HG03064 (cell line): ENCODE data around the gene FBXO5.
"Not testable (repeated sequence)": the region's sequence is repeated elsewhere in the genome, so short reads cannot be mapped to it uniquely, and the experiment has no call there.

Source experiments
- ATAC-seq: cut with Tn5 transposase; IDR thresholded peaks from one replicate; pipeline ENCODE4 v1.9.1; 2021; ENCODE audit warnings: low read depth; ENCODE audit not compliant: unreplicated experiment

The FBXO5 gene, protein sequence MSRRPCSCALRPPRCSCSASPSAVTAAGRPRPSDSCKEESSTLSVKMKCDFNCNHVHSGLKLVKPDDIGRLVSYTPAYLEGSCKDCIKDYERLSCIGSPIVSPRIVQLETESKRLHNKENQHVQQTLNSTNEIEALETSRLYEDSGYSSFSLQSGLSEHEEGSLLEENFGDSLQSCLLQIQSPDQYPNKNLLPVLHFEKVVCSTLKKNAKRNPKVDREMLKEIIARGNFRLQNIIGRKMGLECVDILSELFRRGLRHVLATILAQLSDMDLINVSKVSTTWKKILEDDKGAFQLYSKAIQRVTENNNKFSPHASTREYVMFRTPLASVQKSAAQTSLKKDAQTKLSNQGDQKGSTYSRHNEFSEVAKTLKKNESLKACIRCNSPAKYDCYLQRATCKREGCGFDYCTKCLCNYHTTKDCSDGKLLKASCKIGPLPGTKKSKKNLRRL

DNA sequence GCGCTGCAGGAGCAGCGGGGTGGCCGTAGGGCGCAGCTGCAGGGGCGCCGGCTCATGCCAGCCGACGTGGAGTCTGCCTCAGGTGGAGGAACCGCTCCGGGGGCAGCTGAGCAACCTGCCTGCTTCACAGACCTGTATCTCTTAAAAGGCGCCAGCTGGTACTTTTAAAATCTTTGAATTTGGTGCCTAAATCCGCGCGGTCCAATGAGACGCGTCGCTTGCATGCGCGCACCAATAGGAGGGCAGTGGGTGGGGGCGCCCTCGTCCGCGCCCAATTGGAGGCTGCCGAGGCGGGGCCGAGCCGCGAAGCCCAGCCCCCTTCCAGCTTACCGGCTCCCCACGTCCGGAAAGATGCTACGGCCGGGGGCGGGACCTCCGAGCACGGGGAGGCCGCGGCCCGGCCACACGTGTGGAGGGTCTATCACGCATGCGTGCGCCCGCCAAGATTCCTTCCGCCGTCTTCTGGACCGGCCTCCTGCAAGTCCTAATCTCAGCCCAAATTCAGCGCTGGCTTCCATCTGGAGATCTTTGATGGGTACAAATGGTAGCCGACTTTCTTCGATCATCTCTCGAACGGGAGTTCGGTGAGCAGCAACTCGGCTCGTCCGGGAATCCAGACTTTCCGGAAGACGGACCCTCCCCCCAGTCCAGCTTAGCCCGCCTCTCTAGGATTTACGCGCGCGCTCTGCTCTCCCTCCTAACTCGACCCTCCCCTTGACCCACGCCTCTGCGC lies at the start of gene FBXO5:
Gene FBXO5, minus strand, starts transcription at position 138 of the 733 bp plus-strand sequence. Its CDS starts 82 bp downstream, at position 56.
- ATAC-seq: peak; percentile 77

DNA sequence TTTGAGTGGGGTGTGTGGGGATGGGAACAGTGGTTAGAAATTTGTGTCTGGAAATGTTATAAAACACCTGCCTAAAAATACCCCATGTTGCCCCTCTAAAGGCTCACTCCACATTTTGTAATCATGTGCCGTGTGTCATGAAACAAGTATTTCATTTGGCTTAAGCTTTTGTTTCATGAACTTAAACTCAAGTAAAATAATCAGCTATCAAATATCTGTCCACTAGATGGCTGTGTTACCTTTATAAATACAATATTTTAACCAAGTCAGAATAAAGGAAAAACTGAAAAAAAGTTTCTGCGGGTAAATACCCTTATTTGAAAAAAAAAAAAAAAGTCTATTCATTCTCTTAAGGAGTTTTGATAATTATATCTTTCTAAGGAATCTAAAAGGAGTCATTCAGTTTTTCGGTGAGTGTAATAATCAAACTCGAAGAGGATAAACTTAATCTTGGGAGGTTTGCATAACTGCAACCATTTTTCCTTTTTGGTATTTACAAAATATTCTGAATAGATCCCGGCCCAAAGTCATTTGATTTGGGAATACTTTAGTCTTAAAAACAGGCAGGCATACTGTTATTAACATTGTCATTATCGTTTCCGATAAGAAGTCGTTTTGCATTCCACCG lies 49.5 kb upstream of the FBXO5 start:
- ATAC-seq: no peak

DNA sequence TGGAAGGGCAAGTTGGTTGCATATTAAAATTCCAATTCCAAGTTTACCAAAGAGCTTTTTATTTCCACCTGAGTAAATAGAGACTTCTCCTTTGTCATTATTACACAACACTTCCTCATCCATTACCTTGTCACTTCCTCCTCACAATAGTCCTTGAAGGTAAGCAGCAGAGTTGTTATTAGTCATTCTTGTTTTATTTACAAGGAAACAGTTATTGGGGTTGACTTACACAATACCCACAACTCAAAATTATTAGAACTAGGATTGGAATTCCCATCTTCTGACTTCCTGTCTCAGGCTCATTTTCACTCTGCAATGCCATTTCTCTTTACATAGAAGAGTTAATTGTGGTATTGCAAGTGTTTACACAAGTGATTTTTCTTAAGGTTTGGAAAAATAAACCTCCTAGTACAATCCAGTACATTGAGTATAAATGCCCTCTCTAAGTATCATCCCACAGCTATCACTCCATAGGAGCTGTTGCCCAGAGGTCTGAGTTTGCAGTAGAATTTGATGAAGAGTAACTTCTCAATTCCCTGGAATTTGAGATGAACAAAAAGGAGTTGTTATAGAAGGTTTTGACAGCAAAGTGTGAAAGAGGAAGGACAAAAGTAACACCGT lies 48.6 kb upstream of the FBXO5 start:
- no peak for ATAC-seq

DNA sequence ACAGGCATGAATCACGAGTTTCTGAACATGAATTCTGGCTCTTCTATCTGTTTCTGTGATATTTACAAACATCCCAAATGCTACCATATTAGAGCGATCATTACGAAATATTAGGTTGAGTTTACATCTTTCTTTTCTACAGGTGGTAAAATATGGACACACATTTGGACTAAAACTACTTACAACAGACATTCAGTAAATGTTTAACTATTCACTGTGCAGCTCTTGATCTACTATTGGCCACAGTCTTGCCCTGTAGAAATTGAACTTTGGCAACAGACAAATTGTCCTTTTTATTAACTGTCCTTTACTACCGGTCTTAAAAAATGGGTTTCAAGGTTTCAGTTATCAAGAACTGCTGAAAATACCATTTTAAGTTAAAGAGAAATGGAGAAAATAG lies 46.1 kb upstream of the FBXO5 start:
- ATAC-seq: no peak

DNA sequence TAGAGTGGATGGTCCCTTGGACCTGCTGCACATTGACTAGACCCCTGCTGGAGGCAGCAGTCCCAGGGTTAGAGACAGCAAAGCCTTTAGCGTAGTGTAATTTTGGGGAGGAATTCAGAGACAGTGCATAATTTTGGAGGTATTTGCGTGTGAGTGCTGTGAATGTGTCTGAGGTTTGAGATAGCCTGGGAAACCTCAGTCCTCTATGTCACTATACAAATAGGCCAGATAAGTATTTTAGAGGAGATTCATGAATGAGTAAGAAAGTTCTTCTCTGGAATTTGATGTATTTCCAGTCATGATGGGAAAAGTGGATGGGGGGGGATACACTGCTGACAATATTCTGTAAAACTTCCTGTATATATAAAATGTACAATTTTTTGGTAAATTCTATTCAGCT lies 45.4 kb upstream of the FBXO5 start:
- ATAC-seq: no peak

DNA sequence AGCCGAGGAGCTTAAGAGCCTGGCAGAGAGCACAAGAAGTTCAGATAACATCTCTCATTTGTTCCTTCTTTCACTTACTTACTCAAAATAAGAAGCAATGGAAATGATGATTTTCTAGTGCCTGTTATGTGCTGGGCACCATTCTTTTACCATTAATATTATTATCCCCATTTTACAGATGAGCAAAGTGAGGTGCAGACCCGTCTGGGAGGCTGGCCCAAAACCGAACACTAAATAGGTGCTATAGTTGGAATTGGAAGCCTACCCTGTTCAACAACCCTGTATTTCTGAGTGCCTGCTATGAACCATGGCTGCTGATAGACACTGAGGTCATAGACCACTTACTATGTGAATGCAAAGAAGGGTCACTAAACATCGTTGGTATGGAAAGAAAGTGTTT lies 44.6 kb upstream of the FBXO5 start:
- ATAC-seq: no peak

DNA sequence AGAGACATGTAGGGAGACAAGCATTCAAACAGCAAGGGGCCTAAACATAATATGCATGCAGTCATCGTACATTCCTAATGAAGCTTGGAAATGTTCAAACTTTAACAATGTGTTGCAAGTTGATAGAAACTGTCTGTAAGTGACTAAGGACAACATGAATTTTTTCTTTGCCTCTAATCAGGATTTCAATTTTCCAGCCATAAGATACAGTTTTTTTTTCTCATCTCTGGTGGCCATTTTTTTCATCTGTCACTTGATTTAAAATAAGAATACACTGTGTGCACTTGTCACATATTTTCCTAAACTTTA lies 41.8 kb upstream of the FBXO5 start:
- peak; percentile 19 for ATAC-seq

DNA sequence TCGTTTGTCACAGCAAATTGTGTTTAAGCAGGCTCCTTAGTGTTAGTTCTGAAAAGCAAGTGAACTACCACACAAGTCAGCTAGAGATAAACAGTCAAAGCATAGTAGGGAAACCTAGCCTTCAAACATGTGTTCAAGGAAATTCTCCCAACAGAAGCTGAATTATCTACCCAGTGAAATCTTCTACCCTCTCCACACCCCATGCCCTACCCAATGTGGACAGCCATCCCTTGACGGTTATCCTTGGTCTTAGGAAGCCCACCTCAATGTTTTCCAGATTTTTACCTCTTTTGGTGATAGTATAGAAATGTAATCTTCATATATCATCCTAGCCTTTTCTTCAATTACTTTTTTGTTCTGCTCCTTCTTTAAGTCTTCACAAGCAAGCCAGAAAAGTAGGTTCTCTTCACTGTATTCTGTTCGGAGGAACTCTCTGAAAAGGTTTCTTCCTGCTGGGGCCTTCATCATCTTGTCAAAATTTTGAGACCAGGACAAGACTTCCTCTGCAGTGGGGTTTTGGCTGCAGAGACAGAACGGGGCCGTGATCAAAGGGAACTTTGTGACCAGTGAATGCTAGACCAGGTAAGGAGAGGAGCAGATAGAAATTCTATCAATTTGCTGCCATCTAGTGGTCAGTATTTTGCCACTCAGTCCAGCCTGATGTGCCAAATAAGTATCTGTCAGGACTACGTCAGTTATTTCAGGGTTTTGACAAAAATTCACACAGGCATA lies 41.3 kb upstream of the FBXO5 start:
- peak; percentile 99 for ATAC-seq

DNA sequence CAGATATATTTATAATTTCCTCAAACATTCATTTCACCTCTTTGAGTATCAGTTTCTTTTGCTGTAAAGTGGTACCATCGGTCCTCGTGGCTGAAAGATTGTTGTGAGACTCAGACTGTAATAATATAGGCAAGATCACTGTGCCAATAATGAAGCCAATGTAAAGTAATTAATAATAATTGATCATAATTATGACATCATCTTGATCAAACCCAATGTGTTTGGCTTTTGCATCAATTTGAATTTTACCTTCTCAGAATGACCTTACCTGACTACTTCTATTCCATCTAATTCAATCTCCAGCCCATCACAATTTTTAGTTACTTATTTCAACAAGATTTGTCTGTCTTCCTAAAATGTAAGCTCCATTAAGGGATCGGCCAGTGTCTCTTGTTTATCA lies 35.5 kb upstream of the FBXO5 start:
- ATAC-seq: no peak

DNA sequence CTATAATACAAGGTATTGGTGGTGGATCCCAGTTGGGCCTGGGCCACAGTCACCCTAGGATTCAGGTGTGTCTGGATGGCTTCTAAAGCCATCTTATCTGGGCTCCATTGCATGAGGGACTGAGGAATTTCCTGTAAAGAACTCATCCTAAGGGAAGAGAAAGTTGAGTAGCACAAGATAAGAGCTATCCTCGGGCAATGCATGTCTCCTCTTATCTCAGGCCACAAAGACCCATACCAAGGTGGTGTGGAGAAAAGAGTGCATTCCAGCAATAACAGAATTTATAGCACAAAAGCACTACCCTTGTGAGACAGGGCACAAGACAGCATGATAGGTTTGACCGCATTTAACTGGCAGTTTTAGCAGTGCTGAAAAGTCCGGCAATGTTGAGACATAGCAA lies 34.0 kb upstream of the FBXO5 start:
- no peak for ATAC-seq

DNA sequence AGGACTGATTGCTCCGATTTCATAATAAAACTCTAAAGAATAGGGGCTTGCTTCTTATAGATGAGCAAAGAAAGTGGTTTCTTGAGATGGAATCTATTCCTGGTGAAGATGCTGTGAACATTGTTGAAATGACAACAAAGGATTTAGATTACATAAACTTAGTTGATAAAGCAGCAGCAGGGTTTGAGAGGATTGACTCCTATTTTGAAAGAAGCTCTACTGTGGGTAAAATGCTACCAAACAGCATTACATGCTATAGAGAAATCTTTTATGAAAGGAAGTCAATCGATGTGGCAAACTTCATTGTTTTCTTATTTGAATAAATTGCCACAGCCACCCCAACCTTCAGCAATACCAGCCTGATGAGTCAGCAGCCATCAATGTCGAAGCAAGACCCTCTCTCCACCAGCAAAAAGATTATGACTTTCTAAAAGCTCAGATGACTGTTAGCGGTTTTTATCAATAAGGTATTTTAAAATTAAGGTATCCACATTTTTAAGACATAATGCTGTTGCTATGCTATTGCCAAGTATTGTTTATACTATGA lies 32.3 kb upstream of the FBXO5 start:
- ATAC-seq: no peak

DNA sequence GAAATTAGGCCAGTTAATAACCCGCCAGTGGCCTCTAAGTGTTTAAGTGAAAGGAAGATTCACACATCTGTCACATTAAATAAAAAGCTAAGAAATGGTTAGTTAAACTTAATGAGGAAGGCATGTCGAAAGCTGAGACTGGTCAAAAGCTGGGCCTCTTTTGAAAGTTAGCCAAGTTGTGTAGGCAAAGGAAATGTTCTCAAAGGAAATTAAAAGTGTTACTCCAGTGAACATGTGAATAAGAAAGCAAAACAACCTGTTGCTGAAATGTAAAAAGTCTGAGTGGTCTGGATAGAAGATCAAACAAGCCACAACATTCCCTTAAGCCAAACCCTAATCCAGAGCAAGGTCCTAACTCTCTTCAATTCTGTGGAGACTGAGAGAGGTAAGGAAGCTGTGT lies 30.6 kb upstream of the FBXO5 start:
- no peak for ATAC-seq

DNA sequence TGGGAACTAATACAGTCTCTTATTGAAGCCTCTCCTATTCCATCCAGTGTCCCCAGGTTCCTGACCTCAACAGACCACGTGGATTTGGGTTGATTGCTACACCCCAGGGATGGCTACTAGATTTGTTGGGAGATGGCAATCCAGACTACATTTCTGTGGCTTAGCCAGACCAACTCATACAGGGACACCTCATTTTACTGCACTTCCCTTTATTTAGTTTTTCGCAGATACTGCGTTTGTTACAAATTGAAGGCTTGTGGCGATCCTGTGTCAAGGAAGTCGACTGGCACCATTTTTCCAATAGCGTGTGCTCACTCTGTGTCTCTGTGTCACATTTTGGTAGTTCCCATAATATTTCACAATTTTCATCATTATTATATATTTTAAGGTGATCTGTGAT lies 30.0 kb upstream of the FBXO5 start:
- ATAC-seq: no peak

DNA sequence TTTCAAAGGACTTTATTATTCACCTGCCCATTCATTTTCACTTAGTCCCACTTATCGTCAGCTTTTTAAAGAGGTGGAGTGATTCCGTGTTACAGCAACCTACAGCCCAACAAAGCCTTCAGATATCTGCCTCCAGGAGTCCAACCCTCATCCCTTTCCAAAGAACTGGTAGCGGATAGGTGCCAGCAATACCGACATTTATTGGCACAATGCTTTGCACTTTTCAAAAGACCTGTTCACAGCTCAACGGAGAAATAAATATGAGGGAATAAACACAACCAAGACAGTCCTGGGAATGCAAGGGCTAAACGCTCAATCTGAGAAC lies 20.5 kb upstream of the FBXO5 start:
- peak; percentile 0 for ATAC-seq

DNA sequence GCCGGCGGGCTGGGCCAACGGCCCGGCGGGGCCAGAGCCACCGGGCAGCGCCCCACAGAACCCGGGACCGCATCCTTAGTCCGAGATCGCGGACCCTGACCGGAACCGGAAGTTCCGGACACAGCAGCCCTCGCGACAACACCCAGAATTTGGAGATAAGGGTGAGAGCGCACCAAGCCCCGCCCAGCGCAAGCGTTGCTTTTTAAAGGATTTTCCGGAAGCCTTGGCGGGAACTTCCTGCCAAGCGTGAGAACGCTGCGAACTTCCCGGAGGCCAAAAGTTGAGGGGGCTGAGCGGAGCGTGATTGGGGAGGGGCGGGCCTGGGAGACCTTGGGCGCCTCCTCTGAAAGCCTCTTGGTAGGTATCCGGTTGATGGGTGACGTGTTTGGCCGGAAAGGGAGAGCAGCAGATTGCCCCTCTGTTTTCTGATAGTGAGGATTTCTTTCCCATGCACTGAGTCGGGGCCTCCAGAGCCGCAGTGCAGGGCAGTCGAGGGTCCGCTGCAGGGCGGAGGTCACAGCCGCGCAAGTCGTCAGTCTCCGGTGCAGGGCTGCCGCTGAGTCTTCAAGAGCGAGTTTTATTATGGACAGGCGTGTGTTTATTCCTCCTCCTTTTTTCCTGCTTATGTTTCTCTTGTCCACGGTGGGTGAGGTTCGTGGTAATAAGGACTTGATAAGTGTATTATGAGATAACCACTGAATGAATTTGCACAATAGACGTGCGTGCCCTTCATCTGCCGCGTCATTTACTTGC lies 19.9 kb upstream of the FBXO5 start, which contains the start of gene MTRF1L:
Gene MTRF1L, minus strand, starts transcription at position 97 of the 753 bp plus-strand sequence. Its CDS starts 24 bp downstream, at position 73.
- ATAC-seq: peak; percentile 94

DNA sequence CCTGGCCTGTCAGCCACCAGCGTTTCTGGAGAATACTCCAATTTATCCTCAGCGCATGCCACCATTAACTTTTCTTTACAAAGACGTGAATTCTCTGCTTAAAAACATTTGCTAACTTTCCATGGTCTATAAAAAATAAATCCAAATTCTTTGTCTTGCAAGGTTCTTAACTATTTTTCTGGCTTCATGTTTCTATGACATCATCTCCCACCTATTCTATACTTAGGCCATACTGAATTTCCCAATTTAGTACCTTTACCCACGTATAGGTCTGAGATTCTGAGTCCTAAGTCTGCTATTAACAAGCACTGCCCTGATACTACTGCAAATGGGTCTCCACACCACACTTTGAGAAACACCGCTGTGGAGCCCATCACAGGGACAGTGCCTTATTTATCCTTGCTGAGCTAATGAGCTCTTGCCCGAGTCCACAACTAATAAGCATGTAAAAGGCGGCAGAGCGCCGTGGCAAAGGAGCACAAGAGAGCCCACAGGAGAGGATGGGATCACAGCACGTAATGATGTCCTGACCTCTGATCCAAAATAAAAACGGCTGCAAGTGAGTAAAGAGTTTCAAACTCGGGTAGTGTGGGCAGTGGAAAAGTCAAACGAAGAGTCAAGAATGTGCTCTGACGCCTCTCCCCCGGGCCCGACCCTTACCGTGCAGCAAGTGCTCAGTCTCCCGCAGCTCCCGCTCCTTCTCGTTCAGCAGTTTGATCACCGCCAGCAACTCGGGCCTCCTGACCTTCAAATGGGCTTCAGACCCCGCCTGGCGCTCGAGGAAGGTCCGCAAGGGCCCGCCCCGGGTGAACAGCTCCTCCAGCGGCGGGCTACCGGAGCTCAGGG lies 19.1 kb upstream of the FBXO5 start:
- peak; percentile 19 for ATAC-seq

DNA sequence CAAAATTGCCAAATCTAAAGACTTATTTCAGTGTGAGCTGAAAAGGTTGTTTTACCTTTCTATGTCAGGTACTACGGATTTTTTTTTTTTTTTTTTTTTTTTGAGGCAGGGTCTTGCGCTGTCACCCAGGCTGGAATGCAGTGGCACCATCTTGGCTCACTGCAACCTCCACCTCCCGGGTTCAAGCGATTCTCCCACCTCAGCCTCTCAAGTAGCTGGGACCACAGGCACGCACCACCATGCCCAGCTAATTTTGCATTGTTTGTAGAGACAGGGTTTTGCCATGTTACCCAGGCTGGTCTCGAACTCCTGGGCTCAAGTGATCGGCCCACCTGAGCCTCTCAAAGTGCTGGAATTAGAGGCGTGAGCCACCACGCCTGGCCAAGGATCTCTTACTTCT lies 17.9 kb upstream of the FBXO5 start:
- ATAC-seq: not testable (repeated sequence)

DNA sequence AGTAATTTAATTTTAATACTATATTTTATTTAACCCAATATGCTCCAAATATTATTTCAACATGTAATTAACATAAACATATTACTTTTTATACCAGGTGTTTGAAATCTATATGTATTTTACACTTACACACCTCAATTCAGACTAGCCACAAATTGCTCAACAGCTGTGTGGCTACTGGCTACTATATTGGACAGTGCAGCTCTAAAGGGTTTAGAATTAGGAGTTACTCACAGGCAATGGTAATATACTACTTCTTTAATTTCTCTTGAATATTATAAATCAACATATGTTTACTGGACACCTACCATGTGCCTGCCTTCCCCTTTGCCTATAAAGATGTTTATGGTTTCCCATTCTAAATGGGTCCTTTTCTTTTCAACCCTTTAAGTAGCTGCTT lies 17.4 kb upstream of the FBXO5 start:
- ATAC-seq: no peak

DNA sequence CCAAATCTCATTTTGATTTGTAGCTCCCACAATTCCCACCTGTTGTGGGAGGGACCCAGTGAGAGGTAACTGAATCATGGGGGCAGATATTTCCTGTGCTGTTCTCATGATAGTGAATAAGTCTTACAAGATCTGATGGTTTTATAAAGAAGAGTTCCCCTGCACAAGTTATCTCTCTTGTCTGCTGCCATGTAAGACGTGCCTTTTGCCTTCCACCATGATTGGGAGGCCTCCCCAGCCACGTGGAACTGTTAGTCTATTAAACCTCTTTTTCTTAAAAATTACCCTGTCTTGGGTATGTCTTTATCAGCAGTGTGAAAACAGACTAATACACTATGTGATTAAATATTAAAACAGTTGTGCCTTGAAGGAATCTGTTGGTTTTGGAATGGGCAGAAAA lies 16.7 kb upstream of the FBXO5 start:
- not testable (repeated sequence) for ATAC-seq
